NCI-H187 (cell line): Measurements from ENCODE around the gene LEMD3.
"Not testable (repeated sequence)": the region's sequence is repeated elsewhere in the genome, so short reads cannot be mapped to it uniquely, and the experiment has no call there.

Source experiments
- DNase-seq, 2 experiments: peaks; one replicate each; lab custom pipeline; 2025; lab: John Stamatoyannopoulos, UW

The LEMD3 gene

DNA sequence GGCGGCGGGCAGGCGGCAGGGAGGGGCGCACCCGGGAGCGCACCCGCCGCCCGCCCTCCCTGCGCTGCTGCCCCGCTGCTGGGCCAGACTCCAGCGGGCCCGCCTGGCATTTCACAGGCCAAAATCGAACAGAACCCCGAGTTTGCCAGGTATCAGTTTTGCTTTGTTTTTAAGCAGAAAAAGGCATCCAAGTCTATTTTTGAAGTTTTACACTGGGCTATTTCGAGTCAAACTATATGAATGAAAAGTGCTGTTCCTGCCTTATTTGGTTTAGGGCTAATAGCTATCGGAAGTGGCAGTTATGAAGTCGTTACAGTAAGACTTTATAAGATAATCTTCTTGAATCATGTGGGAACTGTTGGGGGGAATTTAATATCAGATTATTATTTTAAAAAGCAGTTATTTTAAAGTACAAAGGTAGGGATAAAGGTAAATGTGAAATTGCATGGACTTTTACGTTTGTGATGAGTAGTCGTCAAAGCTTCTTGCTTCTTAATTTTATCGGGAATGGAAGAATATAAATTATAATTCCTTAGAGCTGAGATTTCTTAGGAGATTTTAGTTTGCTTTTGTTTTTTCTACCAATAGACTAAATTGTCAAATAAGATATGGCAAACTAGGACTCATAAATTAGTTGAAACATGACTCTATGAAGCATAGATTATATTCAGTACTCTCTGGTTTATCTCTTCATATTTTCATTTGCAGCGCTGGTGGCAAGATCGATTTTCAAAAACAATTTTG, 110.2 kb downstream of the LEMD3 start:
- no peak for DNase-seq

DNA sequence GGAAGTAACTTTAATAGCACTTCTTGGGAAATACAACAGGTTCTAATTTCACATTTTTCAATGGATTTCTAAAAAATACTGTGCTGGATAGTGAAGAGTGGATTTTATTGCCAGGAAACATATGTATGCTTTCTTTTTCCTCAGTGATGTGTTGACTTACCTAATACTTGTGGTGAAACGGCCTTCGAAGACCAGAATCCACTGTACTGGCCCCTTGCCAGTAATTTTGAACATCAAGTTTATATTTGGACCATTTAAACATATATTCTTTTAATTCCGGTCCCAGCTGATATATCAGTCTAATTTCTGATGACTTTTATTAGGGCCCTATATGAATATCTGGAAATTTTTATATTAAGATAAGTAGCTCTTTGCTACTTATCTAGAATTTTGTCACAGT, 110.9 kb downstream of the LEMD3 start:
- no peak for DNase-seq

DNA sequence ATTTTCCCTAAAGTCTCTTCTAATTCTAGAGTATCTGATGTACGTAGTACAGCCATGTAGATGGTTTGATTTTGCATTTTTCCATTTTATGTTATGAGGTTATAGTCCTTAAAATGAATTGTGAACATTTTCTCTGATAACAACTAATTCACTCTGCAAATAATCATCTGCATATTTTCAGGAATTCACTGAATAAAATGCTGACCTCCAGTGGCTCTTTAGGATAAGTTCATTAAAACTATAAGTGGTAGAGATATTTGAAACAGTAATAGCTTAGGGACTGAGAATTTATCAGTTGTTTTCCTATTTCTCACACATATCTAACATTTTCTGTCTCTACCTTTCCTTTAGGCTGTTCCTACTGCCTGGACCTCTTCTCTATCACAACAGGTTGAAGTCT, 113.5 kb downstream of the LEMD3 start:
- no peak for DNase-seq

DNA sequence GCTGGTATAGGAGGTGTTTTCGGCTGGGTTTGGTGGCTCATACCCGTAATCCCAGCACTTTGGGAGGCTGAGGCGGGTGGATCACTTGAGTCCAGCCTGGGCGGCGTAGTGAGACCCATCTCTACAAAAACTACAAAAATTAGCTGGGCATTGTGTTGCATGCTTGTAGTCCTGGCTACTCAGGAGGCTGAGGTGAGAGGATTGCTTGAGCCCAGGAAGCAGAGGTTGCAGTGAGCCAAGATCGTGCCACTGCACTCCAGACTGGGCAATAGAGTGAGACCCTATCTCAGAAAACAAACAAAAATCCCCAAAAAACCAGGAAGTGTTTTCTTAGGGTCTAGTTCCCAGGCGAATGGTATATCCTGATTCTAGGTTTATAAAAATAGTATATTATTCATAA, 116.1 kb downstream of the LEMD3 start:
- not testable (repeated sequence) for DNase-seq

DNA sequence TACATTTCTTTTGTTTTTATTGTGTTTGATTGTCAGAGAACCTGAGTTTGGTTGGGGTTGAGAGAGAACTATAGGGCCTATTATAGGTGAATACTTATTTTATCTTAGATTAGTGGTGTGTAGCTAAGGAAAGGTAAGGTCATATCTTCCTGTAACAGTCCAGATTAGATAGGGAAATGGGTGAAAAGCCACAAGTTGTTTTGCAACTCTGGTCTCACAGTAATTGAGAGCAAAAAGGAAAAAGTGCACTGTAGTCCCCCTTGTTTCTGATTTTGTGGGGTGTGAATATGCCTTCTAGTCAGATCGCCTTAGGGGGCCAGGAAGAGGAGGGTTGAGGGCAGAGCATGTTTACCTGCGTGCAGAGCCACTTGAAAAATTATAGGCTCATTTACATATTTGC, 118.0 kb downstream of the LEMD3 start:
- no peak for DNase-seq

DNA sequence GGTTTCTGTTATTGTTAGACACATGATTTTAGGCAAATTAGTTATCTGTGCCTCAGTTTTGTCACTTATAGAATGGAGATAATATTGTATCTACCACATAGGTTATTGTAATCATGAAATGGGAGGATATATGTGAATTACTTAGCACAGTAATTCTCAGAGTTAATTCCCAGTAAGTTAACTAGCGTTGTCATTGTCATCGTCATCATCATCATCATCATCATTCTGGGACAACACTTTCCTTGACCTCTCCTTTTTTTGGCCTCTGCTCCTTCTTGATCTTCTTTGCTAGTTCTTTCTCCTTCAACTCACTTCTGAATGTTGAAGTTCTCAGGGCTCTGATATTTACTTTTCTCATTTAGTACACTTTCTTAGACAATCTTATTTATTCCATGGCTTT, 122.9 kb downstream of the LEMD3 start:
- DNase-seq: no peak

DNA sequence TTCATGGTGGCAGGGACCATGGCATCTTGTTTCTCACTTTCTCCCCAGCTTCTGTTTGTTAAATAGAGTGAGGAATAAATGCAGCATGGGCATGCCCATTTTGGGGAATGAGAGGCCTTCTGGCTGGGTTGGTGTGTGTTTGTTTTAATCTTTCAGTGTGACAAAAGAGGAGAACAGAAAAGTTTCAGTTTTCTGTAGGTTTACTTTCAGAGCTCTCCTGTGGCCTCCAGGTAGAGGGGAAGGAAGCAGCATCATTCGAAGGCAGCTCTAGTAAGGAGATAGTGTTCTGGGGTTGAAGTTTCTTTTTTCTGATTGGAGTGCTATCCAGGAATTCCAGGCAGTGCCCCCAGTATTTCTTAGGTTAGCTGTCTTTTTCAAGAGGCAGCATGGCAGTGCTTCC, 124.4 kb downstream of the LEMD3 start:
- no peak for DNase-seq

DNA sequence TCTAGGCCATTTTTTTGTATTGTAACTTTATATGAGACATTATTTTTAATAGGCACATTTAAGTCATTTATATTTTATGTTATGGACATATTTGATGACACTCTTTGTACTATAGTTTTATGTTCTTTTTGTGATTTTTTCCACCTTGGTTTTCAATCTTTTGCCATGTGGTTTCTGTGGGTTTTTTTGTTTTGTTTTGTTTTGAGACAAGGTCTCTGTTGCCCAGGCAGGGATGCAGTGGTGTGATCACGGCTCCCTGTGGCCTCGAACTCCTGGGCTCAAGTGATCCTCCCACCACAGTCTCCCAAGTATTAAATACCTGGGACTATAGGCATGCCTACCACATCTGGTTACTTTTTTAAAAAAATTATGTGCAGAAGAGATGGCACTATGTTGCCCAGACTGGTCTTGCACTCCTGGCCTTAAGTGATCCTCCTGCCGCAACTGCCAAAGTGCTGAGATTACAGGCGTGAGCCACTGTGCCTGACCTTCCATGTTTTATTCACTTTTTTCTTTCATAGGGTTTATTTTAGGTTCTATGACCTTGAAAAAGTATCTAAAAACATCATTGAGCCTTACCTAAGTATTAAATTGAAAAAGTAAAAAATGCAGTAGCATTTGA, 125.4 kb downstream of the LEMD3 start:
- DNase-seq: no peak

DNA sequence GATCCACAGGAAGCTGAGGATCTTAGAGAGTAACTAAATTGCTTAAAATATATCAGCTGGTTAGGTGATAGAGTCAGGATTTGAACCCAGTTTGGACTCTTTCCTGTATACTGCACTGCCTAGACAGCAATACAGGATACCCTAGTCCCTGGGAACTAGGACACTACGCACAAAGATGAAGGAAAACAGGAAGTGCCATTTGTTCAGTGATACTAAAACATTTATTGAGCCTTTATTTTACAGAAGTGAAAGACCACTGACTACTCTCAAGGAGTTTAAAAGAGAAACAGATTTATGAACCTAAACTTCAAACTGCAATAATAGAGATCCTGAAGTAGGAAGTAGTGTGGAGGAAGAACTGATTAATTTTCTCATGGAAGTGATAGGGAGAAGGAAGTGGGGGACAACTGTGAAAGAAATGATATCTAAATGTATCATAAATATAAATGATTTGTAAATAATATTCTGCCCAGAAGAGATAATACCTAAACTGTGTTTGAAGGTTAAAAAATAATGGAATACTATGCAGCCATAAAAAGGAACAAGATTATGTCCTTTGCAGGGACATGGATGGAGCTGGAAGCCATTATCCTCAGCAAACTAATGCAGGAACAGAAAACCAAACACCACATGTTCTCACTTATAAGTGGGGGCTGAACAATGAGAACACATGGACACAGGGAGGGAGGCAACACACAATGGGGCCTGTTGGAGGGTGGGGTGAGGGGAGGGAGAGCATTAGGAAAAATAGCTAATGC, 127.3 kb downstream of the LEMD3 start:
- no peak for DNase-seq
